ENCODE data around the gene UBE2U.

Gene UBE2U

GRCh38 chr1:64282351-64282750 is 78.9 kb downstream of the UBE2U start:
- H3F3A ChIP-seq (ENCODE audit: insufficient read depth): no peaks in the 10 kb centered on the region
- H3K27me3 ChIP-seq (ENCODE audit: low read length): no peaks in the 10 kb centered on the region
- no peak overlapping the region for H3K4me3 ChIP-seq (ENCODE audit: insufficient read depth, low read length, poor library complexity, severe bottlenecking)
- H3K36me3 ChIP-seq (ENCODE audit: low read length): no peaks in the 10 kb centered on the region
- TF ChIP-seq CTCF (IDR thresholded peaks at IDR 0.05; ENCODE audit: insufficient read depth, low read length, poor library complexity, severe bottlenecking) (no peak), EZH2phosphoT487 (conservative IDR thresholded peaks at IDR 0.05; ENCODE audit: low read length) (no peak)
- H3K79me2 ChIP-seq (ENCODE audit: insufficient read depth, low read length): no peaks in the 10 kb centered on the region
- H3K9me3 ChIP-seq (ENCODE audit: insufficient read depth, low read length): no peaks in the 10 kb centered on the region
- H3K27ac ChIP-seq (ENCODE audit: low read depth, low read length): no peak overlapping the region
- H2AFZ ChIP-seq (ENCODE audit: low read depth, low read length, severe bottlenecking): no peak overlapping the region
- H4K20me1 ChIP-seq (ENCODE audit: low read depth, low read length): no peaks in the 10 kb centered on the region
- H3K9ac ChIP-seq (ENCODE audit: low read length): no peak overlapping the region
- no peak overlapping the region for H3K4me2 ChIP-seq (ENCODE audit: low read depth, low read length, poor library complexity, severe bottlenecking)
- H3K9me2 ChIP-seq (replicated peaks; ENCODE audit: insufficient read depth, low read length): no peaks in the 10 kb centered on the region

- no peaks in the 10 kb centered on the region for H4K20me1 ChIP-seq (ENCODE audit: low read depth, low read length)
- H3K36me3 ChIP-seq (ENCODE audit: low read length): no peaks in the 10 kb centered on the region
- H3K4me2 ChIP-seq (ENCODE audit: low read depth, low read length, poor library complexity, severe bottlenecking): no peak overlapping the region
- H3K4me3 ChIP-seq (ENCODE audit: insufficient read depth, low read length, poor library complexity, severe bottlenecking): no peak overlapping the region
- no peak overlapping the region for H3K9ac ChIP-seq (ENCODE audit: low read length)
- no peak overlapping the region for H2AFZ ChIP-seq (ENCODE audit: low read depth, low read length, severe bottlenecking)
- H3K27me3 ChIP-seq (ENCODE audit: low read length): no peaks in the 10 kb centered on the region
- no peaks in the 10 kb centered on the region for H3F3A ChIP-seq (ENCODE audit: insufficient read depth)
- H3K27ac ChIP-seq (ENCODE audit: low read depth, low read length): no peak overlapping the region
- H3K9me3 ChIP-seq (ENCODE audit: insufficient read depth, low read length): no peaks in the 10 kb centered on the region
- no peak for TF ChIP-seq CTCF (IDR thresholded peaks at IDR 0.05; ENCODE audit: insufficient read depth, low read length, poor library complexity, severe bottlenecking)
- no peak for TF ChIP-seq EZH2phosphoT487 (conservative IDR thresholded peaks at IDR 0.05; ENCODE audit: low read length)
- H3K79me2 ChIP-seq (ENCODE audit: insufficient read depth, low read length): no peaks in the 10 kb centered on the region
- no peaks in the 10 kb centered on the region for H3K9me2 ChIP-seq (replicated peaks; ENCODE audit: insufficient read depth, low read length)
These were observed 83.6 kb downstream of the UBE2U start for GRCh38 chr1:64287071-64287470.

GRCh38 chr1:64290420-64290819 is 87.0 kb downstream of the UBE2U start:
- H4K20me1 ChIP-seq (ENCODE audit: low read depth, low read length): no peaks in the 10 kb centered on the region

More at GRCh38 chr1:64290420-64290819, 87.0 kb downstream of the UBE2U start:
- Histone ChIP-seq H3K36me3 (ENCODE audit: low read length) (no peaks in the 10 kb centered on the region), H3K9ac (ENCODE audit: low read length) (no peak overlapping the region), H3K4me3 (ENCODE audit: insufficient read depth, low read length, poor library complexity, severe bottlenecking) (no peak overlapping the region), H2AFZ (ENCODE audit: low read depth, low read length, severe bottlenecking) (no peak overlapping the region), H3K9me2 (replicated peaks; ENCODE audit: insufficient read depth, low read length) (no peaks in the 10 kb centered on the region), H3K4me2 (ENCODE audit: low read depth, low read length, poor library complexity, severe bottlenecking) (no peak overlapping the region), H3K9me3 (ENCODE audit: insufficient read depth, low read length) (no peaks in the 10 kb centered on the region), H3K79me2 (ENCODE audit: insufficient read depth, low read length) (no peaks in the 10 kb centered on the region), H3K27ac (ENCODE audit: low read depth, low read length) (no peak overlapping the region), H3F3A (ENCODE audit: insufficient read depth) (no peaks in the 10 kb centered on the region), H3K27me3 (ENCODE audit: low read length) (no peaks in the 10 kb centered on the region)
- TF ChIP-seq CTCF (IDR thresholded peaks at IDR 0.05; ENCODE audit: insufficient read depth, low read length, poor library complexity, severe bottlenecking) (no peak), EZH2phosphoT487 (conservative IDR thresholded peaks at IDR 0.05; ENCODE audit: low read length) (no peak)
